GM12891 (cell line): ENCODE results near the gene TCF7L2.

Source experiments
- POLR2A ChIP-seq: IDR thresholded peaks from 2 replicates; pipeline ENCODE4 v1.6.1; 2011; ENCODE audit warnings: low read depth, low read length, control low read depth
- POLR2AphosphoS5 ChIP-seq: IDR thresholded peaks from 2 replicates; pipeline ENCODE4 v1.6.1; 2011; ENCODE audit warnings: low read depth, low read length, control low read depth
- POU2F2 ChIP-seq: IDR thresholded peaks from 2 replicates; pipeline ENCODE4 v1.6.1; 2011; ENCODE audit warnings: low read depth, mild to moderate bottlenecking, control low read depth, low read length, moderate library complexity
- TAF1 ChIP-seq: IDR thresholded peaks from 2 replicates; pipeline ENCODE4 v1.6.1; 2011; ENCODE audit warnings: low read depth, low read length, control low read depth

DNA sequence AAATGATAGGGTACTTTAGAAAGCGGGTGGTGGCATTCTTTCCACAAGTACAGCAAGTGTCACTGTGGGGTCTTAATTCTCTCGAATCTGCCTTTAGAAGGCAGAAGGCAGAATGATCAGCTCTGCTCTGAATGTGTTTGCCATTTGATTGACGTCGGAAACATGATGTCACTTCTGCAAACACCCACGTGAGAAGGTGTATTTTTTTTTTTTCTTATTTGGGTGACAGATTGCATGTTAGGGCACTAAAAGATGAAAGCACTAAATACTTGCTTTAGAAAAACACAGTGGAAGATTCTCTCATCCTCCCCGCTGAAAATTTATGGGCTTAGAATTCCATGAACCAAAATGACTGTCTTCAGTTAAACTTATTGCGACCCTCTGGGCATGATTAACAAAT lies 150.2 kb downstream of the TCF7L2 start:
- TF ChIP-seq POLR2A (no peak), TAF1 (no peak), POLR2AphosphoS5 (no peak), POU2F2 (no peak)
